OCI-LY1 (cell line): ENCODE results near the gene TAS2R41.

Experiments
- H2AFZ ChIP-seq: fragments of 200-600 bp; sonication (generic), shearing (Covaris generic); 2 replicates; pipeline ENCODE4 v1.6.0; 2014; ENCODE audit warnings: antibody characterized with exemption, mild to moderate bottlenecking, low read length
- H3F3A ChIP-seq: fragments of 200-600 bp; sonication (generic), shearing (Covaris generic); 2 replicates; pipeline ENCODE4 v1.6.0; 2014; ENCODE audit warnings: mild to moderate bottlenecking, antibody characterized with exemption, low read length, moderate library complexity; ENCODE audit not compliant: insufficient read depth
- H3K27ac ChIP-seq: fragments of 200-600 bp; sonication (generic); 2 replicates; pipeline ENCODE4 v1.5.1; 2014; ENCODE audit warnings: low read length, mixed run types, mild to moderate bottlenecking, low read depth; ENCODE audit not compliant: poor library complexity, severe bottlenecking
- H3K27me3 ChIP-seq: fragments of 200-600 bp; sonication (generic); 2 replicates; pipeline ENCODE4 v1.6.0; 2014; ENCODE audit warnings: antibody characterized with exemption, mild to moderate bottlenecking, low read length, moderate library complexity; ENCODE audit not compliant: insufficient read depth
- H3K36me3 ChIP-seq: fragments of 200-600 bp; sonication (generic); 2 replicates; pipeline ENCODE4 v1.6.1; 2014; ENCODE audit warnings: mild to moderate bottlenecking, antibody characterized with exemption, low read length, moderate library complexity, mixed read lengths; ENCODE audit not compliant: insufficient read depth
- H3K4me1 ChIP-seq: fragments of 200-600 bp; sonication (generic); 2 replicates; pipeline ENCODE4 v1.5.1; 2014; ENCODE audit warnings: mild to moderate bottlenecking, low read length, moderate library complexity; ENCODE audit not compliant: insufficient read depth, severe bottlenecking
- H3K4me2 ChIP-seq: fragments of 200-600 bp; sonication (generic), shearing (Covaris generic); 2 replicates; pipeline ENCODE4 v1.6.1; 2014; ENCODE audit warnings: low read length
- H3K4me3 ChIP-seq: fragments of 200-600 bp; sonication (generic); 2 replicates; pipeline ENCODE4 v1.5.1; 2014; ENCODE audit warnings: low read length, low read depth, mild to moderate bottlenecking, mixed read lengths; ENCODE audit not compliant: poor library complexity, severe bottlenecking
- H3K79me2 ChIP-seq: fragments of 200-600 bp; shearing (Covaris generic); 2 replicates; pipeline ENCODE4 v1.6.1; 2016; ENCODE audit warnings: mixed run types, low read length, mixed read lengths; ENCODE audit not compliant: insufficient read depth
- H3K9ac ChIP-seq: fragments of 200-600 bp; sonication (generic), shearing (Covaris generic); 2 replicates; pipeline ENCODE4 v1.6.1; 2014; ENCODE audit warnings: mild to moderate bottlenecking, low read length, mixed read lengths
- H3K9me2 ChIP-seq: fragments of 200-600 bp; sonication (generic), shearing (Covaris generic); 2 replicates; pipeline ENCODE4 v1.6.1; 2014; ENCODE audit warnings: low read depth, mild to moderate bottlenecking, low read length, mixed read lengths
- H3K9me3 ChIP-seq: fragments of 200-600 bp; shearing (Covaris generic); 2 replicates; pipeline ENCODE4 v1.6.1; 2014; ENCODE audit warnings: low read length, mixed read lengths
- H4K20me1 ChIP-seq: fragments of 200-600 bp; sonication (generic), shearing (Covaris generic); 2 replicates; pipeline ENCODE4 v1.6.0; 2016; ENCODE audit warnings: mild to moderate bottlenecking, low read length; ENCODE audit not compliant: insufficient read depth
- CTCF ChIP-seq: fragments of 200-600 bp; sonication (generic), shearing (Covaris generic); IDR thresholded peaks from 2 replicates; pipeline ENCODE4 v1.5.1; 2017; ENCODE audit warnings: mild to moderate bottlenecking, antibody characterized with exemption, low read length, moderate library complexity, mixed read lengths
- EZH2 ChIP-seq: fragments of 200-600 bp; sonication (generic), shearing (Covaris generic); IDR thresholded peaks from 2 replicates; pipeline ENCODE4 v1.8.0; 2017; ENCODE audit warnings: borderline replicate concordance, mixed run types, mild to moderate bottlenecking, antibody characterized with exemption, low read length, moderate library complexity, mixed read lengths

Gene TAS2R41

GRCh38 chr7:143492799-143493739, 15.4 kb downstream of the TAS2R41 start:
- no peak overlapping the region for H3K4me3 ChIP-seq
- H3K9me3 ChIP-seq: no peaks in the 10 kb centered on the region
- no peaks in the 10 kb centered on the region for H3F3A ChIP-seq
- H3K9me2 ChIP-seq: no peaks in the 10 kb centered on the region
- no peaks in the 10 kb centered on the region for H3K4me1 ChIP-seq
- no peak for TF ChIP-seq EZH2
- no peak for TF ChIP-seq CTCF
- no peaks in the 10 kb centered on the region for H3K36me3 ChIP-seq
- H2AFZ ChIP-seq: no peak overlapping the region
- H3K9ac ChIP-seq: no peak overlapping the region
- no peak overlapping the region for H3K27ac ChIP-seq
- H3K27me3 ChIP-seq: no peaks in the 10 kb centered on the region
- H3K79me2 ChIP-seq: no peaks in the 10 kb centered on the region
- H4K20me1 ChIP-seq: no peaks in the 10 kb centered on the region
- H3K4me2 ChIP-seq: no peak overlapping the region

GRCh38 chr7:143493751-143494150, 16.1 kb downstream of the TAS2R41 start:
- no peak overlapping the region for H3K27ac ChIP-seq
- H4K20me1 ChIP-seq: no peaks in the 10 kb centered on the region
- no peaks in the 10 kb centered on the region for H3F3A ChIP-seq
- H3K4me1 ChIP-seq: no peaks in the 10 kb centered on the region
- H3K4me2 ChIP-seq: no peak overlapping the region
- H3K27me3 ChIP-seq: no peaks in the 10 kb centered on the region
- H3K36me3 ChIP-seq: no peaks in the 10 kb centered on the region
- H3K9me2 ChIP-seq: no peaks in the 10 kb centered on the region
- TF ChIP-seq CTCF: no peak
- no peak for TF ChIP-seq EZH2
- H3K4me3 ChIP-seq: no peak overlapping the region
- H2AFZ ChIP-seq: no peak overlapping the region
- no peaks in the 10 kb centered on the region for H3K9me3 ChIP-seq
- H3K79me2 ChIP-seq: no peaks in the 10 kb centered on the region
- H3K9ac ChIP-seq: no peak overlapping the region

- Histone ChIP-seq H3K4me2 (no peak overlapping the region), H3K9me3 (no peaks in the 10 kb centered on the region), H3K4me3 (no peak overlapping the region), H4K20me1 (no peaks in the 10 kb centered on the region), H3K36me3 (no peaks in the 10 kb centered on the region), H3K79me2 (no peaks in the 10 kb centered on the region), H3K27me3 (no peaks in the 10 kb centered on the region), H3K9me2 (no peaks in the 10 kb centered on the region), H3K4me1 (no peaks in the 10 kb centered on the region), H3K27ac (no peak overlapping the region), H3F3A (no peaks in the 10 kb centered on the region), H2AFZ (no peak overlapping the region), H3K9ac (no peak overlapping the region)
- TF ChIP-seq CTCF (no peak), EZH2 (no peak)
Measured at GRCh38 chr7:143494622-143495021, 16.9 kb downstream of the TAS2R41 start.
